GM19099 (cell line): ENCODE measurements around the gene SLFN11.

Experiments used
- POLR2A ChIP-seq: IDR thresholded peaks from 3 replicates; pipeline ENCODE4 v1.6.1; 2011; ENCODE audit warnings: low read depth; ENCODE audit not compliant: insufficient read length; ENCODE audit errors: extremely low read depth

Gene SLFN11

DNA sequence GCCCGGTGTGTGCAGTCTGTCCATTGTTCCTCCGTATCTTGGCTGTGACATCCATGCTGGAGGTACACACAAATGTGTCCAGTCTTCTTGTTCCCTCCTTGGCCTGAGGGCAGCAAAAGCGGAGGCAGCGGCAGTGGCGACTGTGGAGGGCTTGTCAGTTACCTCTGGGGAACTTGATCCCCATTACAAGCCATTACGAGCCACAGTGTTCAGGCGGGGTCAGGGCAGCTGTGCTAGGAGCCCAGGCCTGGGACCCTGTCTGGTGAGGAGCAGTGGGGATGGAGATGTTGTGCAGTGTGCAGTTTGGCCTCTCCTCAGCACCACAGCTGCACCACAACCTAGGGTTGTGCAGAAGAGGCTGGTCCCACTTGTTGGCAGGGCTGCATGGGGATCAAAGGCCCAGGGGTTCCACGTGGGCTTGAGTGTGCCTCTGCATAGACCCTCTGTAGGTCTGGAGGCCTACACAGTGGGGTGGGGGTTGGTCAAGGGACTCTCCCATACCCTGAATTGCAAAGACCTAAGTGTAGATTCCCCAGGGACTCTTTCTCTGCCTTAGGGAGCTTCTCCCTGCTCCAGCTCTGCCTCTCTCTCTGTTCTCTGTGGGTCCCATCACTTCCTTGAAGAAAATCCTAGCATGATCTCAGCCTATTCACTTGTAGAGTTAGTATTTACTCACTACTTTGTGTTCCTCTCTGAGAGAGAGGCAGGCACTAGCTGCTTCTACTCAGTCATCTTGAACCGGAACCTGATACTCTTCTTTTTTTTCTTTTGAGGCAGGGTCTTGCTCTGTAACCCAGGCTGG, 58.8 kb downstream of the SLFN11 start:
- no peak for TF ChIP-seq POLR2A

DNA sequence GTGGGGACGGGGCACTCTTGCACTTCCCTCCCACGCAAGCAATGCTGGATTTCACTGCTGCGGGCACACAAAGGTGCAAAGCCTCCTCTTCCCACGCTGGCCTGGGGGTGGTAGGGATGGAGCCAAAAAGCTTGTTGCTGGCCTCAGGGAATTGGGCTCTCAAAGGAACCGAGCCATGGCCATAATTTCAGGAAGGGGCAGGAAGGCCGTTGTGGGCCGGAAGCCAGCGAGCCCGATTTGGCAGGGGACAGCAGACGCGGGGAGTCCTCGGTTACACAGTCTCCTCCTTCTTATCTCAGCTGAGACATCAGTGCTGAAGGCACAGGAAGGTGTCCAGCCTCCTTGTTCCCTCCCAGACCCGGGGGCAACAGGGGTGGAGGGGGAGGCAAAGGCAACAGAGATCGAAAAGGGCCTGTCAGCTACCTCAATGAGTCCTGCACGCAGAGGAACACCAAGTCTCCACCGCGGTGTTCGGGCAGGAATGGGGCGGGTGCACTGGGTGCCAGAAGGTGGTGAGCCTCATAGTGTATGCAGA, 59.5 kb downstream of the SLFN11 start:
- TF ChIP-seq POLR2A, result no peak

DNA sequence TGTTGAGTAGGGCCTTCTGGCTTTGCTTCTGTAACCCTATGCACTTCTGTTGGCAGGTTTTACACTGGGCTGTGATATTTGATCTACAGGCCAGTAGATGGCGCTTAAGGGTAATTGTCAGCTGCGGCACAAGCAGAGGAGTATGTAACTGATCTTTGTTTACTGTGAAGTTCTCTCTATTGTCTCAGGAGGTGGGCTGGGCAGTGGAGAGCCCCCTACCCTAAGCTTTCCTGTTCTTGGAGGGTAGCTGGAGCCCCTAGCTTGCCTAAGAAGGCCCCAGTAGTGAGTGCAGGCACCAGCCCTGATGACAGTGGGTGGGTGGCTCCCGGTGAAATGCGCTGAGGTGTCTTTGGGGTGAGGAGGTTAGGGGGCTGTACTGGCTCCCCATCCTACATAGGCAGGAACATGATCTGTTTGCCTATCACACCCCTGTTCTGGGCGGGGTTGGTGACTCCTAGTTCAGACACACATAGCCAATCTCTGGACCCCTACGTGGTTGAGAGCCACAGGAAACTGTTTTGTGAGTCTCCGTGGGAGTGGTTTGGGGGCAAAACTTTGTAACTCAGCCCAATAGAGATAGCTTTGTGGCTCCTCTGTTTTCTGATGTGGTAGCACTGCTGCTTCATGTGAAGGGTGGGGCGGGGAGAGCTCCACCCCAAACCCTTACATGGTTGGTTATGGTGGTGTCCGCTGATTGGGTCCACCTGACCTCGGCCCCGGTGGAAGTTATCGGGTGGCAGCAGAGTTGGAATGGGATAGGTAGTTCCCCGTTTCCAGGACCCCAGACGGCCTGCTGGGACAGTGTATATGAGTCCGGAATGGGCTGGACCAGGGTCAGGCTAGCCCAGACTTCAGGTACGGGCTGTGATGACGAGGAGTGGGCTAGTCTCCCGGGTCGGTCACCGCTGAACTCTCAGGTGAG, 60.4 kb downstream of the SLFN11 start:
- TF ChIP-seq POLR2A, result peak; percentile 22

DNA sequence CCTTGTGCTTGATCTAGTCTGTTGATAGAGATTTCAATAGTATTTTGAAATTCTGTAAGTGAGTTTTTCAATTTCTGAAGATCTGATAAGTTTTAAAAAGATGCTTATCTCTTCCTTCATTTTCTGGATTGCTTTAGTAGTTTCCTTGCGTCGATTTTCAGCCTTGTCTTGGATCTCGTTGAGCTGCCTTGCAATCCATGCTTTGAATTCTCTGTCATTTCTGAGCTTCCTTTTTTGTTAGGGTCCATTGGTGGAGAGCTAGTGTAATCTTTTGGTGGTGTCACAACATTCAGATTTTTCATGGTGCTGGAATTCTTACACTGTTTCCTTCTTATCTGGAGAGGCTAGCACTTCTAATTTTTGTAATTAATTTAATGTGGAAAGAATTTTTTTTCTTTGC, 61.1 kb downstream of the SLFN11 start:
- no peak for TF ChIP-seq POLR2A
